NCI-H345 treated with DMSO at 0.1 percent for 48 hours (cell line): ENCODE data around the gene SPHK2.
"Not testable (repeated sequence)": the region's sequence is repeated elsewhere in the genome, so short reads cannot be mapped to it uniquely, and the experiment has no call there.

Experiments used
- DNase-seq: peaks from one replicate; lab custom pipeline; 2025; ENCODE audit not compliant: unreplicated experiment; lab: John Stamatoyannopoulos, UW

The SPHK2 gene

DNA sequence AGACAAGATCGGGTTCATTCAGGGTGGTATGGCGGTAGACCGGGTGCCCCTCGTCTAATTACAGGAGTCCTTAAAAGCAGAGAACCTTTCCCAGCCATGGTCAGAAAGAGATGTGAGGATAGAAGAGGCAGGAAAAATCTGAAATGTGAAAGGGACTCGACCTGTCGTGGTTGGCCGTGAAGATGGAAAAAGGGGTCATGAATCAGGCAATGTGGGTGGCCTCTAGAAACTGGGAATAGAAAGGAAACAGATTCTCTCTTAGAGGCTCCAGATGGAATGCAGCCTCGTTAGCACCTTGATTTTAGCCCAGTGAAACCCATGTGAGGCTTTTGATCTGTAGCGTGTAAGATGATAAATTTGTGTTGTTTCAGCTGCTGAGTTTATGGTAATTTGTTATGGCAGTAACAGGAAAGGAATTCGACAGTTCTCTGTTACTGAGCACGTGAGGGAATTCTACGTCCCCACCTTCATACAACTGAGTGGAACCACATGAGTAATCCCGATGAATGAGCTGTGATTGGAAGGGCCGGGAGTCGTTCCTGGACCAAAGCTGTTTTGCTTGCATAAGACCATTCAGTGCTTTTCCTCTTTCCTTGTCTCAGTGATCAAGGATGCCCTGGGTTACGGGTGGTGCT is 37.7 kb downstream of the SPHK2 start:
- DNase-seq = no peak

GRCh38 chr19:48657828-48658227 is 38.5 kb downstream of the SPHK2 start:
- not testable (repeated sequence) for DNase-seq

DNA sequence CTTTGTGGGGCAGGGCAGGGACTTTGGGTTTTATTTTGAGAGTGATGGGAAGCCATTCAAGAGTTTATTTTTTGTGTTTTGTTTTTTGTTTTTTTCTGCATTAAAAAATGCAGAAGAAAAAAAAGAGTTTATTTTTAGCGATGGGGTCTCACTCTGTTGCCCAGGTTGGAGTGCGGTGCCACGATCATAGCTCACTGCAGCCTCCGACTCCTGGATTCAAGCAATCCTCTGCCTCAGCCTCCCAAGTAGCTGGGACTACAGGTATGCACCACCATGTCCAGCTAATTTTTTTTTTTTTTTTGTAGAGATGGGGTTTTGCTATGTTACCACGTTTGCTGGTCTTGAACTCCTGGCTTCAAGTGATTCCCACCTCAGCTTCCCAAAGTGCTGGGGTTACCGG is 39.2 kb downstream of the SPHK2 start:
- DNase-seq = no peak

DNA sequence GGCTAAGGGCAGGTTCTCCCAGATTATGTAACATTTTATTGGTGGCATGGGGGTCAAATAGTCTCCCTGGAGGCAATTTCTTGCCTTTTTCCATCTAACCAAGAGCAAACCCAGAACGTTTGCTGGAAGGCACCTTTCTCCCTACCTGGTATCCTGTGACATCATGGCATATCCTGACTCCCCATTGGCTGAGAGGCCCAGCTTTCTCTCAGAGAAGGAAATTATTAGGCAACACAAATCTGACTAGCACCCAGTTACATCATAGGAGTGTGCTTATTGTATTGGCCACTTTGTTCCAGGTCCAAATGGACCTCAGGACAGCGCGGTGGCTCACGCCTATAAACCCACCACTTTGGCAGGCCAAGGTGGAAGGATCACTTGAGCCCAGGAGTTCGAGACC is 40.5 kb downstream of the SPHK2 start:
- DNase-seq = no peak

DNA sequence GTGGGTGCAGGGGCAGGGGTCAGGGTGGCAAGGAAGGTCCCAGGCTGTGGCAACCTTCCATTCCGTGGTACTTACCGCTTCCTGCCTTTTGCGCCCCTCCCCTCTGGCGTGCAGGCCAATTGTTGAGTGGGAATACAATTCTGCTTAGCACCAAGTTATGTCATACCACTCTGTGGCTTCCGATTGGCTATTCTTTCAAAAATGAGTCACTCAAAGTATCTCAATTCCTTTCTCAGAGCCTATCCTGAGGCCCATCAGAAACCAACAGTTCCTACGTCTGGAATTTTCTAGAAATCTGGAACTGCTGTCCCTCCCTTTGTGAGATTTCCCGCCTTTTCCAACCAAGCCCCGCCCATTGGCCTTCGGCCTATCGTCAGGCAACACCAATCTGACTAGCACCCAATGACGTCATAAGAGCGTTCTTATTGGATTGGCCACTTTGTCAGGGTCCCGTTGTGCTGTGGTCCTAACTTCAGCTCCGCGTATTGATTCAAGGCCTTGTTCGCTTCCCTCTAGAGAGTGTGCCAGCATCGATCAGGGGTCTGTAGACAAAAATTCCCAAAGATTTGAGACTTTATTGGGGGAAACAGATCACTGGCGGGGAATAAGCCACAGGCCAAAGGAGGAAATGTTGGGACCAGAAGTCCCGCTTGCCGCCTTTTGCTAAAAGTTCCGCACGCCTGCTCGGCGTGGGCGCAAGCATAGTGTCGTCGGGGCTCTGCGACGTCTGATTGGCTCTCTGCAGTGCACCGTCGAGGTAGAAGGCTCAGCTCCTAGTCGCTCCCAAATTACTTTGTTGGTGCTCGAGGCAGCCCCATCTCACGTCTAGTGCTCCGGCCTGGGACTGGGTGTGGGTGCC is 41.8 kb downstream of the SPHK2 start:
- DNase-seq = no peak

- DNase-seq = no peak
Measured at GRCh38 chr19:48661711-48662090, 42.4 kb downstream of the SPHK2 start.

- no peak for DNase-seq
Measured at GRCh38 chr19:48663667-48664066, 44.4 kb downstream of the SPHK2 start.

GRCh38 chr19:48664476-48664875 is 45.2 kb downstream of the SPHK2 start:
- DNase-seq = no peak

- no peak for DNase-seq
Measured at GRCh38 chr19:48665786-48666185, 46.5 kb downstream of the SPHK2 start.

DNA sequence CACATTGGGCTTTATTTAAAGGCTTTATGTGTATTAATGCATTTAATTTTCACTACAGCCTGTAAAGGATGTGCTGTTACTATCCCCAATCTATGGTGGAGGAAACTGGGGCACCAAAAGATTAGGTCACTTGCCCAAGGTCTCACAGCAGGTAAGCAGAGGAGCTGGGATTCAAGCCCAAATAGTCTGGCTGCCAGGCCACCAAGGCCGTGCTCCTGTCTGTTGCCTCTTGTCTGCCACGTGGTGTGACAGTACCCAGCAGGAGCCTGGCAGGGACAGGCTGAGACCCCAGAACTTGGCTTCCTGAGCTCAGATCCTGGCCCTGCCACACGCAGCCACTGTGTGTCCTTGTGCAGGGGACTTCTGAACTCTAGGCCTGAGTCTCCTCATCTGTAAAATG is 49.0 kb downstream of the SPHK2 start:
- no peak for DNase-seq

GRCh38 chr19:48668761-48669160 is 49.5 kb downstream of the SPHK2 start:
- no peak for DNase-seq

GRCh38 chr19:48669903-48670668 is 50.8 kb downstream of the SPHK2 start:
- DNase-seq = no peak

DNA sequence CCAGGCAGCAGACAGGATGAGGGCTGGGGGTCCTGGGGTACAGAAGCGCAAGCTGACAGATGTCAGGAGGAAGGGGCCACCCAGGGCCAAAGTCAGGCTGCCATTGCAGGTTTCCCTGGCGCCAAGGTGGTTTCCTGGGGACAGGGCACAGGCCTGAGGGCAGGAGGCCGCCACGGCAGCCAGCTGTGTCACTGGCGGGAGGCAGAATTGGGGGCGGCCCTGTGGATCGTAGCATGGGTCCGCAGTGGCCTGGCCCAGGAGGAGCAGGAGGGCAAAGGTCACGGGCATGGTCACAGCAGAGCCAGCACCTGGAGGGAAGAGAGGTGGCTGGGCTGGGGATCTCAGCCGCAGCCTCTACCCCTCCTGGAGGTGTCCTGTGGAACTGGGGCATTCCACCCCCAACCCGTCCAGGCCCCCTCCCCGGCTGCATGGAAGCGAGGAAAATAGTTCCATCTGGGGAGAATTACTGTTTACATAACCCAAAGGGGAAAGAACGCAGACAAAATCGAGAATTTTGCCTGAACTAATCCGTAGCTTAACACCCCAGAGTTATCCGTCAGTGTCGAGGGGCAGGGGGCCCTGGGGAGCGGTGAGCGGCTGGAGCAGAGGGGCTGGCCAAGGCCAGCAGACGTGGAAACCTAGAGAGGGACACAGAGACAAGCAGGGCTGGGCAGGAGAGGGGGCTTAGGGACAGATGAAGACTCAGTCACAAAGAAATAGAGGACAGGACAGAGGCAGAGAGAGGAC is 51.6 kb downstream of the SPHK2 start:
- DNase-seq = no peak

DNA sequence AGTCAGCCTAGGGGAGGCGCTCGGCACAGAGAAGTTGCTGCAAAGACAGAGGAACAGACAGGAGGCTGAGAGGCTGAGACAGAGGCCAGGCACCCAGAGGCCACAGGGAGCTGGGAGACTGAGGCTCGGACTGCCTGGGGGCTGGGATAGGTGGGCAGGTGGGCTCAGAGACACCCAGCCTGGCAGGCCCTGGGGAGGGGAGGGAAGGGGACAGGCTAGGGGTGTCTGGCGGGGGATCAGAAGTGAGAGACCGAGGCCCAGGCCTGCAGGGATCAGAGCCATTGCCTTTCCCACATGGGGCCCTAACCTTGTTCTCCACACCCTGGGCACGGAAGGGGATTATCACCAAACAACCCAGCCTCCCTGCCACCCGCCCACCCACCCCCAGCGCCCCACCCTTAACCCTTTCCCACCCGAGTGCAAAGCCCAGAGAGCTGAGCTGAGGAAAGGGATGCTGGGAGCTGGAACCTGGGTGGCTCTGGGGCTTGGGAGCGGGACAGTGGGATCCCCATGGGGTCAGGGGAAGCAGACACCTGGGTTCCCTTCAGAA is 52.2 kb downstream of the SPHK2 start:
- DNase-seq = no peak

- DNase-seq = no peak
Measured at GRCh38 chr19:48672994-48673393, 53.7 kb downstream of the SPHK2 start, which contains the start of gene NTN5. Gene NTN5, minus strand, starts transcription at chr19:48673017. Its CDS starts 2,031 bp downstream, at chr19:48670986.

- DNase-seq = no peak
Measured at GRCh38 chr19:48673436-48674100, 54.3 kb downstream of the SPHK2 start.

DNA sequence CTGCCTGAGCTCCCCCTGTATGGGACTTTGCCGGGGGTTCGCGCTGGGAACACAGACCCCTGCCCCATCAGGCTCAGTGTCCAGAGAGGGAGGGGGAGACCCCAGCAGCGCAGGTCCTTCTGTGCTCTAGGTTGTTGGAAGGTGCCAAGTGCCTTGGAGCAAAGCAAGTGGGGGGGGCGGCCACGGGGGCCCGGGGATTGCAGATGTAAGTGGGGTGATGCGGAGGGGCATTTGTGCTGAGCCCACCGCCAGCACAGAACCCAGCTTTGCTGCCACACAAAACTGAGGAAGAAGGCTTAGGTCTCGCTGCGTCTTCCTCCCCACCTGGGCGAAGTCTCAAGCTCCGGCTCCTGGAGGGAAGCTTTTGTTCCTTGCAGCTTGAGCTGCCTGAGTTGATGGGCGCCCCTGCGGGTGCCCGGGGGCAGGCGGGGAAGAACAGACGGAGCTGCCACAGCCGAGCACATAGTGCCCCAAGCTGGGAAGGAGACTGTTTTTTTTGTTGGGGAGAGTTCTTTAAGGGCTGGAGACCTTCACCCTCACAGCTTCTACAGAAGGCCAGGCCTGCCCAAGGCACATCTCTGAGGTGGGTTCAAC is 55.0 kb downstream of the SPHK2 start:
- DNase-seq = no peak

DNA sequence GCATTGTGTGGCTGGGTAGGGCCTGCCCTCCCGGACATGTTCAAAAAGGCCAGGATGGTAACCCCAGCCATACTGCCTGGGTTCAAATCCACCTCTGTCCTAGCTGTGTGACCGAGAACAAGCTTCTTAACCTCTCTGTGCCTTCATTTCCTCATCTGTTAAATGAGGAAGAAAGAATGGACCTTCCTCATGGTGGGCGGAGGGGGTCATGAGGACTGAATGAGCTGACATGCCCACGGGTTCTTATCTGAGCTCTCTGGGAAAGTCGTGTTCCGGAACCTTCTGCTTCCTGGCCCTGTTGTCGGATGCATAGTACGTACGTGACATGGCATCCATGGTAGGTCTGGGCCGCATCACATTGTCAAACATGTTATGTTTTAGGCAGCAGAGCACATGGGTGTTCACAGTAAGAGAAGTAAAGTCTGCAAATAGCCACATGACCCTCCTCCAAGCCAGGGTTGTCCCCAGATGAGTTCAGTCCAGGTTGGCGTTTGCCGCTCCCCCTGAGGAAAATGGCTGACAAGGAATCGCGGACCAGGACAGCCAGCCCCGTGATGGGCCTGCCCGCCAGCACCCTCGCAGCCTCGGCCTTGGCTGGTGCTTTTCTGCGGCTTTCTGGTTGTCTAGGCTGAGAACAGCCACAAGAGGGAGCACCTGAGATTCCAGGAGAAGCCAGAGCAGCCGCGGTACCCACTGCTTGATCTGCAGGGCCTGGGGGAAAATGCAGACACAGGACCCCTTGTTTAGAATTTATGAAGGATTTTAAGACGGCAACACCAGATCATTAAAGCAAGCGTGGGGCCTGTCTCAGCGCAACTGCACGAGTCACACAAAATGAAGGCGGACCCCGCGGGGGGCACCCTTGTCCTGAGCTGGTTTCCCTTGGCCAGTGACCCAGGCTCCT is 55.9 kb downstream of the SPHK2 start:
- peak; percentile 52 for DNase-seq

GRCh38 chr19:48676487-48676886 is 57.2 kb downstream of the SPHK2 start:
- DNase-seq = no peak
